ENCODE data around the gene DMD. TPM values are rescaled to one million over a fixed set of nuclear protein-coding genes. Genes with fewer than 3 reads are reported as not detected.

DMD gene
- total RNA-seq, 1 donor from 2014 or later, result 143 TPM

GRCh38 chrX:32183066-32183465, 1028.3 kb downstream of the DMD start:
- Histone ChIP-seq H3K4me3 (no peak overlapping the region), H3K9me3 (replicated peaks) (no peaks in the 10 kb centered on the region), H3K27me3 (ENCODE audit: low read depth) (no peaks in the 10 kb centered on the region), H3K27ac (replicated peaks) (no peak overlapping the region), H3K36me3 (no peaks in the 10 kb centered on the region), H3K4me1 (no peaks in the 10 kb centered on the region)
- no peak for TF ChIP-seq CTCF (IDR thresholded peaks at IDR 0.05; ENCODE audit: borderline replicate concordance)
- DNase-seq, result no peak
- intact Hi-C loops (cut with micrococcal nuclease), result no loop called here

- Histone ChIP-seq H3K27me3 (ENCODE audit: low read depth) (no peaks in the 10 kb centered on the region), H3K4me1 (no peaks in the 10 kb centered on the region), H3K9me3 (replicated peaks) (no peaks in the 10 kb centered on the region), H3K36me3 (no peaks in the 10 kb centered on the region), H3K4me3 (no peak overlapping the region), H3K27ac (replicated peaks) (no peak overlapping the region)
- no peak for DNase-seq
- TF ChIP-seq CTCF (IDR thresholded peaks at IDR 0.05; ENCODE audit: borderline replicate concordance), result no peak
- intact Hi-C loops (cut with micrococcal nuclease), result no loop called here
These were observed 1034.8 kb downstream of the DMD start for GRCh38 chrX:32176510-32176909.

- Histone ChIP-seq H3K27ac (replicated peaks) (no peak overlapping the region), H3K27me3 (ENCODE audit: low read depth) (no peaks in the 10 kb centered on the region), H3K4me3 (no peak overlapping the region), H3K4me1 (no peaks in the 10 kb centered on the region), H3K9me3 (replicated peaks) (no peaks in the 10 kb centered on the region), H3K36me3 (no peaks in the 10 kb centered on the region)
- DNase-seq, result no peak
- TF ChIP-seq CTCF (IDR thresholded peaks at IDR 0.05; ENCODE audit: borderline replicate concordance), result no peak
- intact Hi-C loops (cut with micrococcal nuclease), result no loop called here
These were observed 1040.9 kb downstream of the DMD start for GRCh38 chrX:32170481-32170880.

- Histone ChIP-seq H3K36me3 (no peaks in the 10 kb centered on the region), H3K27ac (replicated peaks) (no peak overlapping the region), H3K9me3 (replicated peaks) (no peaks in the 10 kb centered on the region), H3K27me3 (ENCODE audit: low read depth) (no peaks in the 10 kb centered on the region), H3K4me1 (peaks cover 6% of the 10 kb centered on the region), H3K4me3 (no peak overlapping the region)
- DNase-seq, result no peak
- TF ChIP-seq CTCF (IDR thresholded peaks at IDR 0.05; ENCODE audit: borderline replicate concordance), result no peak
- intact Hi-C loops (cut with micrococcal nuclease), result no loop called here
These were observed 1056.2 kb downstream of the DMD start for GRCh38 chrX:32155044-32155638.

GRCh38 chrX:32153585-32153984, 1057.8 kb downstream of the DMD start:
- no peak for TF ChIP-seq CTCF (IDR thresholded peaks at IDR 0.05; ENCODE audit: borderline replicate concordance)
- Histone ChIP-seq H3K9me3 (replicated peaks) (no peaks in the 10 kb centered on the region), H3K27ac (replicated peaks) (no peak overlapping the region), H3K27me3 (ENCODE audit: low read depth) (no peaks in the 10 kb centered on the region), H3K4me1 (peaks cover 6% of the 10 kb centered on the region), H3K36me3 (no peaks in the 10 kb centered on the region), H3K4me3 (no peak overlapping the region)
- DNase-seq, result no peak
- intact Hi-C loops (cut with micrococcal nuclease), result no loop called here
